NCI-H1694 (cell line): ENCODE measurements around the gene BCKDHA.
"Not testable (repeated sequence)": the region's sequence is repeated elsewhere in the genome, so short reads cannot be mapped to it uniquely, and the experiment has no call there.

ENCODE experiments used
- DNase-seq: peaks from one replicate; lab custom pipeline; 2025; lab: John Stamatoyannopoulos, UW

The BCKDHA gene

GRCh38 chr19:41405776-41406175 is 8.2 kb downstream of the BCKDHA start:
- DNase-seq: no peak

- no peak for DNase-seq
These were observed 9.7 kb downstream of the BCKDHA start for GRCh38 chr19:41407271-41407670.

GRCh38 chr19:41408256-41408655 is 10.6 kb downstream of the BCKDHA start:
- no peak for DNase-seq

- DNase-seq: not testable (repeated sequence)
These were observed 11.2 kb downstream of the BCKDHA start for GRCh38 chr19:41408846-41409245.

GRCh38 chr19:41409288-41409687 is 11.7 kb downstream of the BCKDHA start:
- no peak for DNase-seq

GRCh38 chr19:41410336-41411054 is 12.9 kb downstream of the BCKDHA start:
- DNase-seq: no peak

- DNase-seq: no peak
These were observed 13.7 kb downstream of the BCKDHA start for GRCh38 chr19:41411100-41411967.

- no peak for DNase-seq
These were observed 14.3 kb downstream of the BCKDHA start for GRCh38 chr19:41411968-41412265.

- DNase-seq: no peak
These were observed 15.3 kb downstream of the BCKDHA start for GRCh38 chr19:41412953-41413352.

- no peak for DNase-seq
These were observed 16.3 kb downstream of the BCKDHA start for GRCh38 chr19:41413947-41414346.

- DNase-seq: no peak
These were observed 16.8 kb downstream of the BCKDHA start for GRCh38 chr19:41414461-41414860.

GRCh38 chr19:41415154-41415571 is 17.5 kb downstream of the BCKDHA start:
- DNase-seq: no peak

GRCh38 chr19:41416194-41416674 is 18.6 kb downstream of the BCKDHA start:
- DNase-seq: no peak

GRCh38 chr19:41420101-41420880 is 22.7 kb downstream of the BCKDHA start:
- no peak for DNase-seq

- no peak for DNase-seq
These were observed 23.7 kb downstream of the BCKDHA start for GRCh38 chr19:41421314-41421713.

- no peak for DNase-seq
These were observed 24.4 kb downstream of the BCKDHA start for GRCh38 chr19:41421973-41422372.

GRCh38 chr19:41422456-41422855 is 24.8 kb downstream of the BCKDHA start:
- DNase-seq: no peak

GRCh38 chr19:41422955-41423354 is 25.3 kb downstream of the BCKDHA start:
- DNase-seq: no peak

- no peak for DNase-seq
These were observed 26.9 kb downstream of the BCKDHA start for GRCh38 chr19:41424335-41425173.

- DNase-seq: no peak
These were observed 27.8 kb downstream of the BCKDHA start for GRCh38 chr19:41425174-41426115.
